Measurements from ENCODE around the gene TOLLIP. TPM values are rescaled to one million over a fixed set of nuclear protein-coding genes. Genes with fewer than 3 reads are reported as not detected.

TOLLIP gene
- total and polyA plus RNA-seq, 8 donors = 35.2 to 69.8 (median 45.7) TPM

- FAIRE-seq = no peak
- Histone ChIP-seq H3K27ac (no peak overlapping the region), H3K4me3 (no peak overlapping the region), H3K27me3 (no peaks in the 10 kb centered on the region), H3K4me1 (peaks cover 0 to 7% (median 0%) of the 10 kb centered on the region in 3 donors), H3K36me3 (no peaks in the 10 kb centered on the region), H3K9me3 (no peaks in the 10 kb centered on the region)
- ATAC-seq = peak in 1 of 4 donors; percentile 18
- 70 to 77% methylated on average over 32 of the region's 32 CpGs for WGBS, 2 donors
- TF ChIP-seq CTCF (IDR thresholded peaks at IDR 0.05) = no peak
- no peak for DNase-seq
- intact Hi-C loops (cut with DNase I) = no loop called here
Measured at GRCh38 chr11:1354125-1354938, 44.9 kb upstream of the TOLLIP start.

GRCh38 chr11:1353383-1354124 is 44.1 kb upstream of the TOLLIP start:
- no peak overlapping the region for H3K27ac ChIP-seq
- no peak overlapping the region for H3K4me3 ChIP-seq
- intact Hi-C loops (cut with DNase I) = no loop called here
- H3K36me3 ChIP-seq = no peaks in the 10 kb centered on the region
- H3K9me3 ChIP-seq = no peaks in the 10 kb centered on the region
- peaks cover 0 to 7% (median 0%) of the 10 kb centered on the region in 3 donors for H3K4me1 ChIP-seq
- FAIRE-seq = no peak
- ATAC-seq = no peak
- DNase-seq = peak in 3 of 6 donors; percentile 7 to 59 (median 51)
- H3K27me3 ChIP-seq = no peaks in the 10 kb centered on the region
- WGBS, 2 donors = 88 to 89% methylated on average over 32 of the region's 32 CpGs
- TF ChIP-seq CTCF (IDR thresholded peaks at IDR 0.05) = no peak

- intact Hi-C loops (cut with DNase I) = no loop called here
- 64 to 80% methylated on average over 8 of the region's 8 CpGs for WGBS, 2 donors
- ATAC-seq (no peak), DNase-seq (peak in 3 of 6 donors; percentile 6 to 15 (median 7)), FAIRE-seq (no peak)
- Histone ChIP-seq H3K9me3 (no peaks in the 10 kb centered on the region), H3K27ac (no peak overlapping the region), H3K4me1 (peaks cover 0 to 7% (median 0%) of the 10 kb centered on the region in 3 donors), H3K27me3 (no peaks in the 10 kb centered on the region), H3K4me3 (no peak overlapping the region), H3K36me3 (no peaks in the 10 kb centered on the region)
- TF ChIP-seq CTCF (IDR thresholded peaks at IDR 0.05) = no peak
Measured at GRCh38 chr11:1352696-1353382, 43.4 kb upstream of the TOLLIP start.

GRCh38 chr11:1351278-1351937 is 42.0 kb upstream of the TOLLIP start:
- H3K27me3 ChIP-seq = no peaks in the 10 kb centered on the region
- no peaks in the 10 kb centered on the region for H3K9me3 ChIP-seq
- no peak overlapping the region for H3K27ac ChIP-seq
- no peaks in the 10 kb centered on the region for H3K36me3 ChIP-seq
- H3K4me3 ChIP-seq = no peak overlapping the region
- intact Hi-C loops (cut with DNase I) = no loop called here
- FAIRE-seq = no peak
- H3K4me1 ChIP-seq = peaks cover 0 to 7% (median 0%) of the 10 kb centered on the region in 3 donors
- no peak for ATAC-seq
- WGBS, 2 donors = 70 to 80% methylated on average over 12 of the region's 12 CpGs
- peak in 1 of 6 donors; percentile 2 for DNase-seq
- TF ChIP-seq CTCF (IDR thresholded peaks at IDR 0.05) = no peak

Data from pancreas (tissue), 10 donors.